Peyer's patch (tissue), 4 donors: ENCODE data around the gene SCAP. TPM values are rescaled to one million over a fixed set of nuclear protein-coding genes. Genes with fewer than 3 reads are reported as not detected.

ENCODE experiments used
- DNase-seq, 3 donors: peaks; one replicate each; pipeline ENCODE4 v3.0.0-alpha.2; 2017 to 2019
- H3K27ac ChIP-seq, 4 donors: fragments of 200-600 bp; sonication (generic); one replicate each; pipeline ENCODE4 v1.5.1; 2016 to 2019
- H3K27me3 ChIP-seq, 2 donors: fragments of 200-600 bp; sonication (generic); one replicate each; pipeline ENCODE4 v1.5.1; 2019
- H3K36me3 ChIP-seq, 3 donors: fragments of 200-600 bp; sonication (generic); one replicate each; pipeline ENCODE4 v1.5.1; 2016 to 2019
- H3K4me1 ChIP-seq, 4 donors: fragments of 200-600 bp; sonication (generic); one replicate each; pipeline ENCODE4 v1.5.1; 2016 to 2019
- H3K4me3 ChIP-seq, 4 donors: fragments of 200-600 bp; sonication (generic); 1 replicate in 3 of 4; 2 replicates in 1 of 4; pipeline ENCODE4 v1.5.1; 2016 to 2019; ENCODE audit warnings: mild to moderate bottlenecking in 1 of 4
- H3K9me3 ChIP-seq, 4 donors: fragments of 200-600 bp; sonication (generic); one replicate each; pipeline ENCODE4 v1.5.1; 2016 to 2019; ENCODE audit warnings: mild to moderate bottlenecking in 1 of 4
- CTCF ChIP-seq, 6 experiments: fragments of 450-650 bp in 4 of 6; fragments of 200-600 bp in 2 of 6; sonication (generic) in 1 of 6; IDR thresholded peaks; one replicate each; pipeline ENCODE4 v1.5.1; 2017 to 2019; ENCODE audit warnings: antibody characterized with exemption in 6 of 6, mild to moderate bottlenecking in 3 of 6, moderate library complexity in 1 of 6
- POLR2A ChIP-seq, 2 donors: fragments of 450-650 bp; IDR thresholded peaks; one replicate each; pipeline ENCODE4 v1.5.1; 2017; ENCODE audit warnings: antibody characterized with exemption in 2 of 2, mild to moderate bottlenecking in 2 of 2, moderate library complexity in 2 of 2
- total RNA-seq, 4 donors: library from RNA; depleted of rRNA; stranded (reverse); fragments of >200 nt; gene quantifications; one replicate each; pipeline ENCODE4 v1.1.0, GENCODE V29; 2016

Gene SCAP
- total RNA-seq, 4 donors from 2014 or later: 111 to 257 (median 207) TPM

- TF ChIP-seq POLR2A (IDR thresholded peaks at IDR 0.05) (no peak), CTCF (IDR thresholded peaks at IDR 0.05) (peak in 1 of 6 experiments; percentile 1)
- Histone ChIP-seq H3K36me3 (peaks cover 0 to 51% (median 0%) of the 10 kb centered on the region in 3 donors), H3K4me3 (no peak overlapping the region), H3K9me3 (no peaks in the 10 kb centered on the region), H3K27ac (peak overlapping the region in 3 of 4 donors; percentile 26 to 62 (median 40)), H3K4me1 (peaks cover 0 to 28% (median 8%) of the 10 kb centered on the region in 4 donors), H3K27me3 (no peaks in the 10 kb centered on the region)
- DNase-seq: peak in 2 of 3 donors; percentile 49
These were observed 51.0 kb downstream of the SCAP start for GRCh38 chr3:47424434-47425382.

- TF ChIP-seq CTCF (IDR thresholded peaks at IDR 0.05) (no peak), POLR2A (IDR thresholded peaks at IDR 0.05) (no peak)
- Histone ChIP-seq H3K9me3 (no peaks in the 10 kb centered on the region), H3K36me3 (peaks cover 0 to 54% (median 0%) of the 10 kb centered on the region in 3 donors), H3K4me1 (peaks cover 0 to 28% (median 8%) of the 10 kb centered on the region in 4 donors), H3K27ac (peak overlapping the region in 1 of 4 donors; percentile 62), H3K4me3 (no peak overlapping the region), H3K27me3 (no peaks in the 10 kb centered on the region)
- no peak for DNase-seq
These were observed 52.1 kb downstream of the SCAP start for GRCh38 chr3:47423548-47424145.

GRCh38 chr3:47422743-47423142 is 53.0 kb downstream of the SCAP start:
- peak overlapping the region in 1 of 4 donors; percentile 72 for H3K27ac ChIP-seq
- no peak for DNase-seq
- H3K27me3 ChIP-seq: no peaks in the 10 kb centered on the region
- peaks cover 0 to 54% (median 0%) of the 10 kb centered on the region in 3 donors for H3K36me3 ChIP-seq
- H3K4me1 ChIP-seq: peaks cover 0 to 28% (median 8%) of the 10 kb centered on the region in 4 donors
- TF ChIP-seq CTCF (IDR thresholded peaks at IDR 0.05) (no peak), POLR2A (IDR thresholded peaks at IDR 0.05) (no peak)
- H3K4me3 ChIP-seq: no peak overlapping the region
- no peaks in the 10 kb centered on the region for H3K9me3 ChIP-seq

GRCh38 chr3:47421741-47422649 is 53.7 kb downstream of the SCAP start:
- Histone ChIP-seq H3K27ac (peak overlapping the region; percentile 31 to 72 (median 68)), H3K4me1 (peaks cover 0 to 28% (median 8%) of the 10 kb centered on the region in 4 donors), H3K4me3 (no peak overlapping the region), H3K36me3 (peaks cover 0 to 56% (median 0%) of the 10 kb centered on the region in 3 donors), H3K27me3 (no peaks in the 10 kb centered on the region), H3K9me3 (no peaks in the 10 kb centered on the region)
- peak in 1 of 3 donors; percentile 72 for DNase-seq
- TF ChIP-seq CTCF (IDR thresholded peaks at IDR 0.05) (peak in 3 of 6 experiments; percentile 43 to 54 (median 49)), POLR2A (IDR thresholded peaks at IDR 0.05) (no peak)
